ENCODE results near the gene ANTXR1.

Gene ANTXR1

DNA sequence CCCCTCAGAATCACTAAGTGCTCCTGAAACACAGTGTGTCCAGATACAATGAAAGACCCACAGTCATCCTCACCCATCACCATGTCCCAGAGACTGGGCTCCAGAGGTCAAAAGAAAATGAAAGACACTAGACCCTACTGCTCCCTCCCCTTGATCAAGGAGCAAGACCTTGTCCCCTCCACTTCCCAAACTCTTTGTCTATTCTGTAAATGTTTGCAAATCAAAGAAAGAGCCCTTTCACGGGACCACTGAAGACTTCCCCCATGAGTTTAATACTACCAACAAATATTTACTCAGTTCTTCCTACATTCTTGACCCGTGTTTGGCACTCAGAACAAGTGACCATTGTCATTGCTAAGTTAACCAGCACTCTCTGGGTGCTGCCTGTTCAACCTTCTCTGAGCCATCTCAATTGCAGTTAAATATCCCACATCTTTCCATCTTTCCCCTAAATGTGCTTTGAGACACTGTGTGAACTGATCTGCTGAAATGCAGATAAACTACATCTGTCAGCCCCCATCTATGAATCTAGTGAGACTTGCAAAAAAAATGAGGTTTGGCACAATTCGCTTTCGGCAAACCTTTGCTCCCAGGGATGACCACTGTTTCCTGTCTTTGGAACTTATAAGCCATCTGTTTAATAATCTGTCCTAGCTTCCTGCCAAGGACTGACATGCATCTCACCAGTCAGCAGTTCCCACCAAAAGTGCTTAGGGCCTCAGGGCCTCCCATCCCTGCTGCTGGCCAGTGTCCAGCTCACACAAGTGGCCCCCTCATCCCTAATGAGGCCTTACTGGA is 203.8 kb downstream of the ANTXR1 start:
- DNase-seq (ENCODE audit: low spot score), result no peak
- TF ChIP-seq, protein P1, sequence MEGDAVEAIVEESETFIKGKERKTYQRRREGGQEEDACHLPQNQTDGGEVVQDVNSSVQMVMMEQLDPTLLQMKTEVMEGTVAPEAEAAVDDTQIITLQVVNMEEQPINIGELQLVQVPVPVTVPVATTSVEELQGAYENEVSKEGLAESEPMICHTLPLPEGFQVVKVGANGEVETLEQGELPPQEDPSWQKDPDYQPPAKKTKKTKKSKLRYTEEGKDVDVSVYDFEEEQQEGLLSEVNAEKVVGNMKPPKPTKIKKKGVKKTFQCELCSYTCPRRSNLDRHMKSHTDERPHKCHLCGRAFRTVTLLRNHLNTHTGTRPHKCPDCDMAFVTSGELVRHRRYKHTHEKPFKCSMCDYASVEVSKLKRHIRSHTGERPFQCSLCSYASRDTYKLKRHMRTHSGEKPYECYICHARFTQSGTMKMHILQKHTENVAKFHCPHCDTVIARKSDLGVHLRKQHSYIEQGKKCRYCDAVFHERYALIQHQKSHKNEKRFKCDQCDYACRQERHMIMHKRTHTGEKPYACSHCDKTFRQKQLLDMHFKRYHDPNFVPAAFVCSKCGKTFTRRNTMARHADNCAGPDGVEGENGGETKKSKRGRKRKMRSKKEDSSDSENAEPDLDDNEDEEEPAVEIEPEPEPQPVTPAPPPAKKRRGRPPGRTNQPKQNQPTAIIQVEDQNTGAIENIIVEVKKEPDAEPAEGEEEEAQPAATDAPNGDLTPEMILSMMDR (IDR thresholded peaks at IDR 0.05; ENCODE audit: extremely low read depth, insufficient read depth, missing control alignments), result no peak
- in situ Hi-C loops (cut with MboI; ENCODE audit: low pct_unique_long_range_greater_than_20kb, low sequenced_read_pairs, unreplicated experiment), result no loop called here

DNA sequence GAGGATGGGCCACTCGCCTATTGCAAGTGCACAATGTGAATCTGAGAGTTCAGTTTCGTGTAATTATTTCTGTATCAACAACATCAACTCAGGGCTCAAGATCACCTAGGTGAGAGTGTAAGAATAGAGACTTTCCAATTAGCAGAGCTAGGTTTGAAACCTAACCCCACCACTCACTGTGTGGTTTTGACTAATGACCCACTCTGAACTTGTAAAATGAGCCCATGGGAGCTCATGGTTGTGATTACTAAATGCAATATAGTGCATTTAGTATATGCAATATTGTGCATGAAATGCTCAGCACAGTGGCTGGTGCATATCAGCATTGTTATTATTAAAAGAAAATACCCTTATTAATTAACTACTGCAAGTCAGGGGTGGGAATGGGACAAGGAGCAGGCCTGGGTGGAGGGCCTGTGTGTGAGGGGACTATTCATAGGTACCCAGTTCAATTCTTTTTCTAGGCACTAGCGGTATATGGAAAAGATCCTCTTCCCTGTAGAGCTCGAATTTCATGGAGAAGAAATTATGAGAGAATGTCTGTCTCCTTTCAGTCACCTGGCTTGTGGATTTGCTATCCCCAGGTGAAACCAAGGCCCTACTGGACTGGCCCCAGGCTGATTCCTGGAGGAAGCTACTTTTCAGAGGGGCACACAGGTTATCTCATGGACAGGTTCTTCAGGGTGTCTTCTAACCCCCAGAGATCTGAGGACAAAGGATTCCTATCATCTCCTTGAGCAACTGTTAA is 204.5 kb downstream of the ANTXR1 start:
- DNase-seq (ENCODE audit: low spot score), result no peak
- TF ChIP-seq, protein P1 (IDR thresholded peaks at IDR 0.05; ENCODE audit: extremely low read depth, insufficient read depth, missing control alignments), result no peak
- in situ Hi-C loops (cut with MboI; ENCODE audit: low pct_unique_long_range_greater_than_20kb, low sequenced_read_pairs, unreplicated experiment), result no loop called here

DNA sequence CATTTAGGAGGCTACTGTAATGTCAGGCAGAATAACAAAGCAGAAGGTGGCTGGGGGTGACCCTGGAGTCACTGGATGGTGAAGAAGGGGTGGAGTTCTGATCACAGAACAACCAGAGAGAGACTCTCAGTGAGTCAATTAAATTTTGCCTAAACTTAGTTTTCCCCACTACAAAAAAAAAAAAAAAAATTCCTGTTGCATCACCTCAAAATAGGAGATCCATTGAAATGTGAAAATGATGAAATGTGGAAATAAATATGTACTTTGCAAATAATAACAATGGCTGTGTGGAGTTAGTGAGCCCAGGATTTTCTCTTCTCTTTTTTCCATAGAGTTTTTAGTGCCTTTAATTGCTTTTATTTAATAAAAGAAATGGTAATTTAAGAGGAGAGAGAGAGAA is 208.5 kb downstream of the ANTXR1 start:
- in situ Hi-C loops (cut with MboI; ENCODE audit: low pct_unique_long_range_greater_than_20kb, low sequenced_read_pairs, unreplicated experiment), result no loop called here
- no peak for DNase-seq (ENCODE audit: low spot score)
- TF ChIP-seq, protein P1 (IDR thresholded peaks at IDR 0.05; ENCODE audit: extremely low read depth, insufficient read depth, missing control alignments), result no peak

DNA sequence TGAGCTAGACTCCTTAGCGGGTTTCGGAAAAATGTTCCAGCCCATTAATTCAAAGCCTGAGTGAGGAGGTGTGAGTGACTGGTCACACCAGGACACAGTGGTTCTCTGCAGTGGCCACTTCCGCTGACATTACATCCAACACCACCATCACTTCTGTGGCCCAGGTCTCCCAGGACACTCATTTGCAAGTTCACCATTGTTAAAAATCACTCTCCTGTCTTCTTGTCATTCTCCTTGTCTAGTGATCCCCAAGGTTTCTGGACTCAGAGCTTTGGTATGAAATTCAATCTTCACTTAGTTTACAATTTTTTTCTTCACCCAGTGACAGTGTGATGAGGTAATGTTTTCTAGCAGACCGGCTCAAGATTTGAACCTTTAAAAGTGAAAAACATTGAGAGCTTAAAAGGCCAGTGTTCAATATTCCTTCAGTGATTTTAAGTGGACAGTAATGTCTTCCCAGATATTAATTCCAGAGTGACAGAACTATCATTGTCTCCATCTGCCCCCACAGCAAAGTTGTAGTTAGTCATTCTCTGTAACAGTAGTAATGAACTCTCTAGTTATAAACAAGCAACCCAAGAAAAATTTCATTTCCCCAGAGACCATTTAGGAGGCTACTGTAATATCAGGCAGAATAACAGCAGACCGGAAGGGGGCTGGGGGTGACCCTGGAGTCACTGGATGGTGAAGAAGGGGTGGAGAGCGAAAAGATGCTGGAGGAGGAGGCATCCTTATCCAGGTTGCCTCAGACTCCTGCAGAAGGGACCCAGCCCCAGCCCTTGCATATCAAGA is 209.2 kb downstream of the ANTXR1 start:
- in situ Hi-C loops (cut with MboI; ENCODE audit: low pct_unique_long_range_greater_than_20kb, low sequenced_read_pairs, unreplicated experiment), result no loop called here
- DNase-seq (ENCODE audit: low spot score), result no peak
- TF ChIP-seq, protein P1 (IDR thresholded peaks at IDR 0.05; ENCODE audit: extremely low read depth, insufficient read depth, missing control alignments), result no peak

DNA sequence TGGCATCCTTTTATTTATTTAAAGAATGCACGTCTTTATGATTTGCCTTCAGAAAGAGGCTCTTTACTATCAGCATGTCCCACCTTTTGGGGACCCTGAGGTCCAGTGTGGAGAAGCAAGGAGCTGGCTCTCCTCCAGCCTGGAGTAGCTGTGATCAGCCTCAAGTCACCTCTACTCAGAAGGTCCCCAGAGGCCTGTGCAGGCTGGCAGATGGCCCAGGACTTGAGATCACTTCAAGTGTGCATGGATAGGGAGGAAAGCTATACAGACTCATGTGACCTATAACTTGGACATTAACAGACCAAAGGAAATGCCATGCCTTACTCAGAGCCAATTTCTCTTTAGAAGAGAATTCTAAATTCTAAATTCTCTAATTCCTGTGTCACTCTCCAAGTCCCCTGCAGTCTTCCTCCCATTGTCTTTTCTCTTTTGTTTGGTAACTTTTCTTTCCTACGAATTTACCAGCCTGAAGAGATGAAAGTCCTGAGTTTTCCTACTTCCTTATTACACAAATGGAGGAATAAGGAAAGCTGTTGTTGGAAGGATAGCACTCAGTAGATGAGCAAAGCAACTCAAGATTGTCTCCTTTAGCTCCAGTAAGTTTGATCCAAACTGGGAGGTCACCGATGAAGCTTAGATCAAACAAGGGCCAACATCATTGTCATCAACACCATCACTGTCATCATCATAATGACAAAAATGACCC is 210.1 kb downstream of the ANTXR1 start:
- in situ Hi-C loops (cut with MboI; ENCODE audit: low pct_unique_long_range_greater_than_20kb, low sequenced_read_pairs, unreplicated experiment), result no loop called here
- DNase-seq (ENCODE audit: low spot score), result no peak
- TF ChIP-seq, protein P1 (IDR thresholded peaks at IDR 0.05; ENCODE audit: extremely low read depth, insufficient read depth, missing control alignments), result no peak

Measured in GM13977 (cell line).